CD4-positive, alpha-beta memory T cell (primary cell): ENCODE data around the gene FER. TPM values are rescaled to one million over a fixed set of nuclear protein-coding genes. Genes with fewer than 3 reads are reported as not detected.
"Not testable (repeated sequence)": the region's sequence is repeated elsewhere in the genome, so short reads cannot be mapped to it uniquely, and the experiment has no call there.

Source experiments
- CTCF ChIA-PET: fragments of 350-600 bp; sonication (Branson Sonifier 250); formaldehyde crosslinking; loops from one replicate; lab custom pipeline; 2021; ENCODE audit warnings: inconsistent platforms; ENCODE audit not compliant: partially characterized antibody; lab: Charles Lee
- POLR2A ChIA-PET: fragments of 350-600 bp; sonication (Branson Sonifier 250); formaldehyde crosslinking; loops from one replicate; lab custom pipeline; 2021; ENCODE audit not compliant: partially characterized antibody; lab: Charles Lee
- DNase-seq, 5 donors: peaks; one replicate each; pipeline versions ENCODE4 v3.0.0 to v3.0.0-alpha.2; 2020 to 2022; ENCODE audit warnings: mixed read lengths in 1 of 5
- H3K27ac ChIP-seq: one replicate; pipeline ENCODE4 v1.7.0; 2013; ENCODE audit warnings: low read depth, low read length
- H3K27me3 ChIP-seq: 2 replicates; pipeline ENCODE4 v1.7.0; 2013; ENCODE audit warnings: mild to moderate bottlenecking, low read length, moderate library complexity; ENCODE audit not compliant: insufficient read depth
- H3K36me3 ChIP-seq: 2 replicates; pipeline ENCODE4 v1.7.0; 2013; ENCODE audit warnings: mild to moderate bottlenecking, low read length, moderate library complexity; ENCODE audit not compliant: insufficient read depth
- H3K4me1 ChIP-seq: 2 replicates; pipeline ENCODE4 v1.7.0; 2013; ENCODE audit warnings: mild to moderate bottlenecking, low read length, moderate library complexity; ENCODE audit not compliant: insufficient read depth
- H3K4me3 ChIP-seq, 2 donors: one replicate each; pipeline ENCODE4 v1.7.0; 2013; ENCODE audit warnings: low read length in 2 of 2, mild to moderate bottlenecking in 1 of 2
- H3K9me3 ChIP-seq, 2 donors: one replicate each; pipeline ENCODE4 v1.7.0; 2013; ENCODE audit warnings: low read length in 2 of 2, control low read depth in 1 of 2; ENCODE audit not compliant: control insufficient read depth in 1 of 2
- H3K27ac Mint-ChIP-seq, 7 donors: one replicate each; pipeline ENCODE4 v1.8.0; 2020 to 2021; ENCODE audit warnings: mixed read lengths in 7 of 7, mild to moderate bottlenecking in 6 of 7, inconsistent platforms in 3 of 7, moderate library complexity in 3 of 7
- H3K27me3 Mint-ChIP-seq, 2 donors: one replicate each; pipeline ENCODE4 v1.8.0; 2020 to 2021; ENCODE audit warnings: mixed read lengths in 2 of 2
- H3K36me3 Mint-ChIP-seq, 2 donors: one replicate each; pipeline ENCODE4 v1.8.0; 2020 to 2021; ENCODE audit warnings: mixed read lengths in 2 of 2, inconsistent platforms in 1 of 2, mild to moderate bottlenecking in 1 of 2
- H3K4me1 Mint-ChIP-seq, 4 donors: one replicate each; pipeline ENCODE4 v1.8.0; 2020 to 2021; ENCODE audit warnings: mixed read lengths in 4 of 4, mild to moderate bottlenecking in 1 of 4
- H3K4me3 Mint-ChIP-seq, 8 donors: one replicate each; pipeline ENCODE4 v1.8.0; 2020 to 2021; ENCODE audit warnings: mixed read lengths in 8 of 8, mild to moderate bottlenecking in 7 of 8, moderate library complexity in 6 of 8, inconsistent platforms in 3 of 8
- H3K9me3 Mint-ChIP-seq, 8 donors: one replicate each; pipeline ENCODE4 v1.8.0; 2020 to 2021; ENCODE audit warnings: mixed read lengths in 8 of 8, mild to moderate bottlenecking in 5 of 8, inconsistent platforms in 3 of 8, moderate library complexity in 1 of 8
- intact Hi-C: fragments of 100-400 bp; cut with micrococcal nuclease; formaldehyde crosslinking; loops from one replicate; pipeline ENCODE4 v1.15.1; 2023
- polyA plus RNA-seq, 2 donors: library from polyadenylated mRNA; unstranded; fragments of 300-500 nt; fragmentation: Illumina TruSeq; gene quantifications; one replicate each; pipeline ENCODE4 v1.2.3, GENCODE V29; 2021
- total RNA-seq, 2 experiments: library from RNA; stranded (reverse); gene quantifications; one replicate each; pipeline ENCODE4 v1.2.3, GENCODE V29; 2021

The FER gene
- total and polyA plus RNA-seq, 4 experiments from 2014 or later: 6.1 to 11.3 (median 10.3) TPM

DNA sequence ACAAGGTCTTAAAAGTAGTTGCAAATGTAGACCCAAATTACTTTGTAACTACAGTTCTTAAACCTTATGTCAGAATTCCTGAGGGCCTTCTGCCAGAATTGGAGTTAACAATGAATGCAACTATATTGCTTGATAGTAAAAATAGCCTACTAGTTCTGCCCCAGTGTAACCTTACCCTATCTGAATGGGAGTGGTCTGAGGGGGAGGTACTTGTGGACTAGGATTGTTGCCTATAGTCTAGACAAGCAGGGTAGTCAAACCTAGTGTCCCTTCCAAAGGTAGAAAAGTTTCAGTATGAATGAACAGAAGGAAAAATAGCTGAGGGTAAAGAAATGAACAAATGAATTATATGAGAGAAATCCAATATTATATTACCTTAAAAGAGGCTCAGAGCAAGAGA lies 419.9 kb downstream of the FER start:
- no peak for DNase-seq
- no peak overlapping the region for H3K27ac ChIP-seq
- no peaks in the 10 kb centered on the region for H3K4me1 ChIP-seq
- H3K27ac Mint-ChIP-seq: no peak overlapping the region
- intact Hi-C loops: no loop called here
- POLR2A ChIA-PET: no interaction called here
- H3K36me3 Mint-ChIP-seq: peaks cover 0 to 19% of the 10 kb centered on the region in 2 donors
- H3K4me3 Mint-ChIP-seq: no peak overlapping the region
- H3K4me3 ChIP-seq: no peak overlapping the region
- H3K27me3 Mint-ChIP-seq: no peaks in the 10 kb centered on the region
- CTCF ChIA-PET: no interaction called here
- H3K36me3 ChIP-seq: no peaks in the 10 kb centered on the region
- H3K9me3 ChIP-seq: no peaks in the 10 kb centered on the region
- H3K27me3 ChIP-seq: no peaks in the 10 kb centered on the region
- H3K9me3 Mint-ChIP-seq: peaks cover 0 to 4% (median 0%) of the 10 kb centered on the region in 8 donors
- no peaks in the 10 kb centered on the region for H3K4me1 Mint-ChIP-seq

- Histone ChIP-seq H3K4me3 (no peak overlapping the region), H3K9me3 (no peaks in the 10 kb centered on the region), H3K4me1 (no peaks in the 10 kb centered on the region), H3K27me3 (no peaks in the 10 kb centered on the region), H3K27ac (no peak overlapping the region), H3K36me3 (no peaks in the 10 kb centered on the region)
- peaks cover 0 to 19% of the 10 kb centered on the region in 2 donors for H3K36me3 Mint-ChIP-seq
- H3K27ac Mint-ChIP-seq: no peak overlapping the region
- ChIA-PET POLR2A (no interaction called here), CTCF (no interaction called here)
- H3K27me3 Mint-ChIP-seq: no peaks in the 10 kb centered on the region
- no peaks in the 10 kb centered on the region for H3K4me1 Mint-ChIP-seq
- H3K9me3 Mint-ChIP-seq: peaks cover 0 to 4% (median 0%) of the 10 kb centered on the region in 8 donors
- H3K4me3 Mint-ChIP-seq: no peak overlapping the region
- no peak for DNase-seq
- intact Hi-C loops: no loop called here
These were observed 420.5 kb downstream of the FER start for GRCh38 chr5:109168151-109168550.

DNA sequence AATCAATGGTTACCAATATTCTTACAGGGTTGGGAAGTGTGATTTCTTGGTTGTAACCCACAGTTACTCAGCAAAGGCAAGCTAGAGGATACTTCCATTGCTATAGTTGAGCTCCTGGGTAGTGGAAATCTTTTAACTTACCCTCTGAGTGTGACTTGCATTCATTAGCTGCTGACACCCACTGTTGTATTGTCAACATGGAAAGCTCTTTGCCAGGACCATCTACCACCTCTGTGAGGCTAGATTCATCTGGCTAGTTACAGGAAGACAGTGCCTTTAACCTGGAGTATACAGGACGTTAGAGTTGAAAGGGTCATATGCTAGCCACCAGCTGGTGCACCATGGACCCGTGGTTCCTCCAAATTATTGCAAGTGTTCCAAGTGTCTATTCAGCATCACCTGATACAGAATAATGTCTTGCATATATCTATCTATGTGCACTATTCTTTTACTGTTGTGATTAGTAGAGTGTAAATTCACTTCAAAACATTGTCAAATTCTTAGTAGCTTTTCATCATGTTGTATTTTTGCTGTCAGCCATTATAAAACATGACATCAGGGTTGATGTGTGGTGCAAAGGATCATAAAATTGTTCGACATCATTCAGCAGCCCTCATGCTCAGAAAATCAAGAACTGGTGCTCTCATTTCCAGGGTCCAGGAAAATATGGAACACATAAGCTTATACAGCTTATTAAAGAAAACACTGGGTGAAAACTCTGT lies 423.1 kb downstream of the FER start:
- intact Hi-C loops: no loop called here
- Histone ChIP-seq H3K36me3 (no peaks in the 10 kb centered on the region), H3K4me3 (no peak overlapping the region), H3K4me1 (no peaks in the 10 kb centered on the region), H3K27ac (no peak overlapping the region), H3K9me3 (no peaks in the 10 kb centered on the region), H3K27me3 (no peaks in the 10 kb centered on the region)
- Mint-ChIP-seq H3K4me3 (no peak overlapping the region), H3K4me1 (no peaks in the 10 kb centered on the region), H3K27ac (no peak overlapping the region), H3K36me3 (peaks cover 0 to 9% of the 10 kb centered on the region in 2 donors), H3K9me3 (peaks cover 0 to 4% (median 0%) of the 10 kb centered on the region in 8 donors), H3K27me3 (no peaks in the 10 kb centered on the region)
- DNase-seq: no peak
- CTCF ChIA-PET: no interaction called here
- POLR2A ChIA-PET: no interaction called here

DNA sequence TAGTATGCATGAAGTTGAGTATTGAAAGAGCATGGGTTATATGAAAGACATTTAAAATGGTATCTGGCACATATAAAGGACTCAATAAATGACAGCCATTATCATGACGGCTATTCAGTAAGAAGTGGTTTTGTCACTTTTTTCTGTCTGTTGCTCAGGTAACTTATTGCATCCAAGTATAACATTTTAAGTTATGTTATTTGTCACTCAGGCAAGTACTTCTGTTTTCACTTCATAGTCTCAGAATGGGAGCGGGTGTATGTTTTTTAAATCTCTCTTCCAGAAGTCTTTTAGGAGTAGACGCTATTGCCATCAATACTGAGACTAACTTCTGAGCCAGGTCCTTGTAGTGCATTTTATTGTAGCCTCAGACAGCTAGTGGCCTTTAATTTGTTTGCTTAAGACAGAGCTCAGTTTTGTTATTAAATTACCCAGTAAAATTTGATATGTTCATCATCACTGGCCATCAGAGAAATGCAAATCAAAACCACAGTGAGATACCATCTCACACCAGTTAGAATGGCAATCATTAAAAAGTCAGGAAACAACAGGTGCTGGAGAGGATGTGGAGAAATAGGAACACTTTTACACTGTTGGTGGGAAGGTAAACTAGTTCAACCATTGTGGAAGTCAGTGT lies 423.9 kb downstream of the FER start:
- intact Hi-C loops, H3K4me3 ChIP-seq, H3K9me3 Mint-ChIP-seq, H3K36me3 ChIP-seq, H3K4me3 Mint-ChIP-seq, POLR2A ChIA-PET, H3K27ac Mint-ChIP-seq, H3K27me3 ChIP-seq, CTCF ChIA-PET, H3K9me3 ChIP-seq, H3K4me1 ChIP-seq, H3K27ac ChIP-seq, DNase-seq, H3K4me1 Mint-ChIP-seq, H3K27me3 Mint-ChIP-seq, H3K36me3 Mint-ChIP-seq: not testable (repeated sequence)

- POLR2A ChIA-PET: no interaction called here
- Histone ChIP-seq H3K36me3 (no peaks in the 10 kb centered on the region), H3K27me3 (no peaks in the 10 kb centered on the region), H3K4me1 (no peaks in the 10 kb centered on the region), H3K4me3 (no peak overlapping the region), H3K9me3 (no peaks in the 10 kb centered on the region), H3K27ac (no peak overlapping the region)
- Mint-ChIP-seq H3K27me3 (no peaks in the 10 kb centered on the region), H3K4me1 (no peaks in the 10 kb centered on the region), H3K9me3 (peaks cover 0 to 4% (median 0%) of the 10 kb centered on the region in 8 donors), H3K27ac (no peak overlapping the region), H3K36me3 (peaks cover 0 to 5% of the 10 kb centered on the region in 2 donors), H3K4me3 (no peak overlapping the region)
- intact Hi-C loops: no loop called here
- DNase-seq: no peak
- CTCF ChIA-PET: no interaction called here
These were observed 425.5 kb downstream of the FER start for GRCh38 chr5:109173036-109173794.

- CTCF ChIA-PET: no interaction called here
These were observed 429.5 kb downstream of the FER start for GRCh38 chr5:109177227-109177626.

GRCh38 chr5:109177782-109178181 lies 430.1 kb downstream of the FER start:
- no peak overlapping the region for H3K27ac Mint-ChIP-seq
- CTCF ChIA-PET: no interaction called here

More at GRCh38 chr5:109177227-109177626, 429.5 kb downstream of the FER start:
- Histone ChIP-seq H3K27ac (no peak overlapping the region), H3K9me3 (no peaks in the 10 kb centered on the region), H3K4me3 (no peak overlapping the region), H3K36me3 (no peaks in the 10 kb centered on the region), H3K4me1 (no peaks in the 10 kb centered on the region), H3K27me3 (no peaks in the 10 kb centered on the region)
- Mint-ChIP-seq H3K27me3 (no peaks in the 10 kb centered on the region), H3K4me1 (no peaks in the 10 kb centered on the region), H3K9me3 (peaks cover 0 to 2% (median 0%) of the 10 kb centered on the region in 8 donors), H3K4me3 (no peak overlapping the region), H3K36me3 (peaks cover 0 to 9% of the 10 kb centered on the region in 2 donors), H3K27ac (no peak overlapping the region)
- POLR2A ChIA-PET: no interaction called here
- intact Hi-C loops: no loop called here
- no peak for DNase-seq

More at GRCh38 chr5:109177782-109178181, 430.1 kb downstream of the FER start:
- no peak for DNase-seq
- no peaks in the 10 kb centered on the region for H3K36me3 ChIP-seq
- no peaks in the 10 kb centered on the region for H3K9me3 ChIP-seq
- POLR2A ChIA-PET: no interaction called here
- no peaks in the 10 kb centered on the region for H3K4me1 Mint-ChIP-seq
- no peaks in the 10 kb centered on the region for H3K27me3 Mint-ChIP-seq
- no peak overlapping the region for H3K4me3 ChIP-seq
- no peaks in the 10 kb centered on the region for H3K27me3 ChIP-seq
- intact Hi-C loops: no loop called here
- H3K4me1 ChIP-seq: no peaks in the 10 kb centered on the region
- peaks cover 0 to 13% of the 10 kb centered on the region in 2 donors for H3K36me3 Mint-ChIP-seq
- no peak overlapping the region for H3K4me3 Mint-ChIP-seq
- no peak overlapping the region for H3K27ac ChIP-seq
- peaks cover 0 to 2% (median 0%) of the 10 kb centered on the region in 8 donors for H3K9me3 Mint-ChIP-seq
